ENCODE data around the gene NTM. TPM values are rescaled to one million over a fixed set of nuclear protein-coding genes. Genes with fewer than 3 reads are reported as not detected.

The NTM gene
- total RNA-seq, 1 experiment from 2014 or later = 9.9 TPM

- Histone ChIP-seq H3T11ph (ENCODE audit: low read length) (no peak overlapping the region), H4K5ac (ENCODE audit: insufficient read length, low read depth, low read length) (no peak overlapping the region), H2BK20ac (ENCODE audit: low read depth, low read length, poor library complexity, severe bottlenecking) (no peak overlapping the region), H3K23ac (ENCODE audit: insufficient read length, low read depth, low read length) (no peak overlapping the region), H3K27ac (ENCODE audit: insufficient read length, low read depth, low read length) (no peak overlapping the region), H3K23me2 (ENCODE audit: insufficient read length, low read depth, low read length, poor library complexity, severe bottlenecking) (no peaks in the 10 kb centered on the region), H3K79me1 (ENCODE audit: insufficient read depth, low read depth, low read length, poor library complexity, severe bottlenecking) (no peaks in the 10 kb centered on the region), H3K9me3 (ENCODE audit: control insufficient read depth, low read depth, low read length) (no peaks in the 10 kb centered on the region), H2AK5ac (ENCODE audit: insufficient read length, low read length) (no peak overlapping the region), H2BK5ac (ENCODE audit: insufficient read length, low read length) (no peak overlapping the region), H3K27me3 (ENCODE audit: insufficient read depth, low read length) (no peaks in the 10 kb centered on the region), H3K4ac (ENCODE audit: low read depth, low read length) (no peak overlapping the region), H3K4me1 (ENCODE audit: insufficient read depth, low read length) (no peaks in the 10 kb centered on the region; the same call in 1 of the 2 replicates), H2BK15ac (ENCODE audit: low read depth, low read length) (no peak overlapping the region), H2BK12ac (ENCODE audit: insufficient read length, low read depth, low read length) (no peak overlapping the region), H3K56ac (ENCODE audit: insufficient read length, low read depth, low read length) (no peak overlapping the region), H4K8ac (replicated peaks; ENCODE audit: insufficient read length, low read depth, low read length) (no peak overlapping the region), H3K18ac (ENCODE audit: insufficient read length, low read depth, low read length) (no peak overlapping the region), H3K4me2 (ENCODE audit: insufficient read depth, insufficient read length, low read length) (no peak overlapping the region), H3K9ac (ENCODE audit: extremely low read depth, insufficient read length, low read length) (no peak overlapping the region), H4K20me1 (ENCODE audit: control insufficient read depth, insufficient read depth, insufficient read length) (no peaks in the 10 kb centered on the region), H2BK120ac (ENCODE audit: low read depth, low read length, poor library complexity, severe bottlenecking) (no peak overlapping the region), H3K79me2 (ENCODE audit: insufficient read depth, low read length) (no peaks in the 10 kb centered on the region), H2AFZ (ENCODE audit: low read length) (no peak overlapping the region), H3K14ac (ENCODE audit: insufficient read depth, low read length) (no peak overlapping the region), H4K91ac (ENCODE audit: insufficient read length, low read depth, low read length) (no peak overlapping the region)
- TF ChIP-seq, protein P1, sequence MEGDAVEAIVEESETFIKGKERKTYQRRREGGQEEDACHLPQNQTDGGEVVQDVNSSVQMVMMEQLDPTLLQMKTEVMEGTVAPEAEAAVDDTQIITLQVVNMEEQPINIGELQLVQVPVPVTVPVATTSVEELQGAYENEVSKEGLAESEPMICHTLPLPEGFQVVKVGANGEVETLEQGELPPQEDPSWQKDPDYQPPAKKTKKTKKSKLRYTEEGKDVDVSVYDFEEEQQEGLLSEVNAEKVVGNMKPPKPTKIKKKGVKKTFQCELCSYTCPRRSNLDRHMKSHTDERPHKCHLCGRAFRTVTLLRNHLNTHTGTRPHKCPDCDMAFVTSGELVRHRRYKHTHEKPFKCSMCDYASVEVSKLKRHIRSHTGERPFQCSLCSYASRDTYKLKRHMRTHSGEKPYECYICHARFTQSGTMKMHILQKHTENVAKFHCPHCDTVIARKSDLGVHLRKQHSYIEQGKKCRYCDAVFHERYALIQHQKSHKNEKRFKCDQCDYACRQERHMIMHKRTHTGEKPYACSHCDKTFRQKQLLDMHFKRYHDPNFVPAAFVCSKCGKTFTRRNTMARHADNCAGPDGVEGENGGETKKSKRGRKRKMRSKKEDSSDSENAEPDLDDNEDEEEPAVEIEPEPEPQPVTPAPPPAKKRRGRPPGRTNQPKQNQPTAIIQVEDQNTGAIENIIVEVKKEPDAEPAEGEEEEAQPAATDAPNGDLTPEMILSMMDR (conservative IDR thresholded peaks at IDR 0.05) = no peak
- no peak for DNase-seq
- peaks cover 10 to 12% of the 10 kb centered on the region in 2 experiments for H3K4me1 Mint-ChIP-seq
- no peak overlapping the region for H3K27ac Mint-ChIP-seq
- no CpG with 5 or more reads among the region's 8 CpGs for WGBS (ENCODE audit: extremely low coverage, insufficient read length, low lambda C conversion rate)
- no peaks in the 10 kb centered on the region for H3K27me3 Mint-ChIP-seq (ENCODE audit: low read depth)
- H3K4me3 Mint-ChIP-seq = no peak overlapping the region
- H3K9me3 Mint-ChIP-seq = no peaks in the 10 kb centered on the region
- peaks cover 0 to 4% (median 0%) of the 10 kb centered on the region in 3 experiments; a peak in 2 of 7 replicates for H3K36me3 Mint-ChIP-seq (ENCODE audit: insufficient read depth in 1 of 3, low read depth in 3 of 3)
Observed at GRCh38 chr11:131409345-131409744, 38.9 kb downstream of the NTM start.
